GM19324 (cell line): ENCODE data around the gene ILK.

ENCODE experiments used
- ATAC-seq: cut with Tn5 transposase; IDR thresholded peaks from one replicate; pipeline ENCODE4 v1.9.1; 2021; ENCODE audit warnings: mild to moderate bottlenecking, moderate library complexity; ENCODE audit not compliant: unreplicated experiment, low FRiP score

The ILK gene

DNA sequence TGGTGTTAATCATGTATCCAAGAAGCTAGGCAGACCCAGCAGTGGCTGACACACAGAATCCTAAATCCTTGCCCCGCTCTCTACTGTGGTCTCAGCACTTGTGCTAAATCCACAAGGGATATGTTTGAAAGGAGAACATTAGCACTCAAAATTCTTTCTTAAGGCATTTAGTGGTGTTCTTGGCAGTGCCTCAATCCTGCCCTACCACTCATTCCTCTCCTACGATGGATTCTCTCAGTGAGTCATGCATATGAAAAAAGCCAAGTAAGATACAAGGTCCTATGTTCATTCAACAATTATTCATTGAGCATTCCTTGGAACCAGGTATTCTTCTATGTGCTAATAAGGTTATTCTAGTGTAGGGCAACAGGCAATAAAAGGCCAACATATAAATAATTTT, 31.4 kb upstream of the ILK start:
- no peak for ATAC-seq

DNA sequence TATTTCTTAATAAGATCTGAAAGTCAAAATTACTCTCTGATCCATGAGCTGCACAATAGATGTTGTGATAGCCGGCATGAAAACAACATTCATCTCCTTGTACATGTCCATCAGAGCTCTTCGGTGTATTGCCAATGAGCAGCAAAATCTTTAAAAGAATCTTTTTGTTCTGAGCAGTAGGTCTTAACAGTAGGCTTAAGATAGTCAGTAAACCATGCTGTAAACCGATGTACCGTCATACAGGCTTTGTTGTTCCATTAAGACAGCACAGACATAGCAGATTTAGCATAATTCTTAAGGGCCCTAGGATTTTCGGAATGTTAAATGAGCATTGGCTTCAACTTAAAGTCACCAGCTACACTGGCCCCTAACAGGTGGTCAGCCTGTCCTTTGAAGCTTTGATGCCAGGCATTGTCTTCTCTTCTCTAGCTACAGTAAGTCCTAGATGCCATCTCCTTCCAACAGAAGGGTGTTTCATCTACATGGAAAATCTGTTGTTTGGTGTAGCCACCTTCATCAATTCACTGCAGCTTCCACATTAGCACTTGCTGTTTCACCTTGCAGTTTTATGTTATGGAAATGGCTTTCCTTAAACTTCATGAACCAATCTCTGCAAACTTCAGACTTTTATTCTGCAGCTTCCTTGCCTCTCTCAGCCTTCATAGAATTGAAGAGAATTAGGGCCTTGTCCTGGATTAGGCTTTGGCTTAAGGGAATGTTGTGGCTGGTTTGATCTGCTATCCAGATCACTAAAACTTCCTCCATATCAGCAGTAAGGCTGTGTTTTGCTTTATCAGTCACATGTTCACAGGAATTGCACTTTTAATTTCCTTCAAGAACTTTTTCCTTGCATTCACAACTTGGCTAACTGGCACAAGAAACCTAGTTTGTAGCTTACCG, 28.5 kb upstream of the ILK start:
- ATAC-seq: no peak

DNA sequence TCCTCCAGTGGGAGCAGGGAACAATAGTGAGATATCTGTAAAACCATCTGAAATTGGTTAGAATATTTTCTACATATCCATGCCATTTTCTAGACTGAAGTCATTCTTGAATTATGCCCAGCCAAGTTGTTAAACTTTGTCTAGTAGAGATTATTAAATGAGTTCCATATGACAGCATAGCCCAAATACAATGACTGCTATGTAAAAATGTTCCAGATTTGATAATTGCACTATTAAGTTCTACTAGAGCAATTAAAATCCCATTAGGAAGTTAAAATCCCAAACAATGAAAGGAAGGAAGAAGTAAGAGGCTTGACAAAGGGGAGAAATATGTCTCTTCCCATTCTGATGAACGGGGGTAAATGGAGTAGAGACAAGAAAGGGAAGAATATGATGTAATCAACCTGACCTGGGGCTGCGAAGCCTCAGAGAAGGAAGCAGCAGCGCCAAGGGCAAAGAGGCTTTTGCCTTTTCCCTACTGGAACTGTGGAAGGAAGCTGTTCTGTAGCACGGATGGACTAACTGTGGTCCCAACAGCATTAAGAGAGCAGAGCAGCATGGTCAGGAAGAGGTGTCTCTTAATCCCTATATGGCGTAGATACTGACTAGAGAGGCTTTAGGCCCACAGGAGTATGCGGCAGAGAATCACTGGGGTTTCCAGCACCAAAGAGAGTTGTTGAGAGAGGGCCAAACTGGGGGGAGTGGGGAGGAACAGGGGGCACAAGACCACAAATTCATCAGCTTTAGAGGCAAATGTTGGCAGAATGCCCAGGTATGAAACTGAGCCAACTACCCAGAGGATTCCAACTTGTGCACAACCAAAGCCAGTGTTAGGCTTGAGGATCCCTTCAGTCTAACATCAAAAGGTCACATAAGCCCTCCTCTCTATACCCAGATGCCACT, 26.9 kb upstream of the ILK start:
- no peak for ATAC-seq

DNA sequence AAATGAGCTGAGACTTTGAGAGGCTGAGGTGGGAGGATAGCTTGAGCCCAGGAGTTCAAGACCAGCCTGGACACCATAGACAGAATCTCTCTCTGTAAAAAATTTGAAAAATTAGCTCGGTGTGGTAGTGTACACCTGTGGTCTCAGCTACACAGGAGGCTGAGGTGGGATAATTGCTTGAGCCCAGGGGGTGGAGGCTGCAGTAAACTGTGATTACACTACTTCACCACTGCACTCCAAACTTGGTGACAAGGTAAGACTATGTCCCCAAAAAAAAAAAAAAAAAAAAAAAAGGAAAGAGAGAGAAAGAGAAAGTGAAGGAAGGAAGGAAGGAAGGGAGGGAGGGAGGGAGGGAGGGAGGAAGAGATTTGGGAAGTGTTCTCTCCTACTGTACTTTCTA, 25.4 kb upstream of the ILK start:
- no peak for ATAC-seq

DNA sequence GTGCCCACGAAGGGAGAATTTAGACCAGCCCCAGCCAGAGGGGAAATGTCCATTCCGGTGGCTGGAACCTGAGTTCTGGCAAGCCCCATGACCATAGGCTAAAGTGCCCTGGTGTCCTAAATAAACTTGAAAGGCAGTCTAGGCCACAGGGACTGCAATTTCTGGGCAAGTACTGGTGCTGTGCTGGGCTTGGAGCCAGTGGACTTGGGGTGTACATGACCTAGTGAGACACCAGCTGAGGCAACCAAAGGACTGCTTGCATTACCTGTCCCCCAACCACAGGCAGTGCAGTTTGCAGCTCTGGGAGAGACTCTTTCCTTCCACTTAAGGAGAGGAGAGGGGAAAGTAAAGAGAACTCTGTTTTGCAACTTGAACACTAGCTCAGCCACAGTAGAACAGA, 23.9 kb upstream of the ILK start:
- ATAC-seq: no peak

DNA sequence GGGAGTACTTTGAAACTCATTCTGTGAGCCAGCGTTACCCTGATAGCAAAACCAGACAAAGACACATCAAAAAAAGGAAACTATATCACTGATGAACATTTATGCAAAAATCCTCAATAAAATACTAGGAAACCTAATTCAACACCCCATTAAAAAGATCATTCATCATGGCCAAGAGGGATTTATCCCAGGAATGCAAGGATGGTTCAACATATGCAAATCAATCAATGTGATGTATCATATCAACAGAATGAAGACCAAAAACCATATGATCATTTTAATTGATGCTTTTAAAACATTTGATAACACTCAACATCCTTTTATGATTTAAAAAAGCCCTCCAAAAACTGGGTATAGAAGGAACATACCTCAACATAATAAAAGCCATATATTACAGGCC, 20.0 kb upstream of the ILK start:
- no peak for ATAC-seq

DNA sequence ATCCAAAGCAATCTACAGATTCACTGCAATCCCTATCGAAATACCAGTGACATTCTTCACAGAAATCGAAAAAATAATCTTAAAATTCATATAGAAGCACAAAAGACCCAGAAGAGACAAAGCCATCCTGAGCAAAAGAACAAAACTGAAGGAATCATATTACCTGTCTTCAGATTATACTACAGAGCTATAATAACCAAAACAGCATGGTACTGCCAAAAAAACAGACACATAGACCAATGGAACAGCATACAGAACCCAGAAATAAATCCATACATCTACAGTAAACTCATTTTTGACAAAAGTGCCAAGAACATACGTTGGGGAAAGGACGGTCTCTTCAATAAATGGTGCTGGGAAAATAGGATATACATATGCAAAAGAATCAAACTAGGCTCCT, 19.0 kb upstream of the ILK start:
- no peak for ATAC-seq

DNA sequence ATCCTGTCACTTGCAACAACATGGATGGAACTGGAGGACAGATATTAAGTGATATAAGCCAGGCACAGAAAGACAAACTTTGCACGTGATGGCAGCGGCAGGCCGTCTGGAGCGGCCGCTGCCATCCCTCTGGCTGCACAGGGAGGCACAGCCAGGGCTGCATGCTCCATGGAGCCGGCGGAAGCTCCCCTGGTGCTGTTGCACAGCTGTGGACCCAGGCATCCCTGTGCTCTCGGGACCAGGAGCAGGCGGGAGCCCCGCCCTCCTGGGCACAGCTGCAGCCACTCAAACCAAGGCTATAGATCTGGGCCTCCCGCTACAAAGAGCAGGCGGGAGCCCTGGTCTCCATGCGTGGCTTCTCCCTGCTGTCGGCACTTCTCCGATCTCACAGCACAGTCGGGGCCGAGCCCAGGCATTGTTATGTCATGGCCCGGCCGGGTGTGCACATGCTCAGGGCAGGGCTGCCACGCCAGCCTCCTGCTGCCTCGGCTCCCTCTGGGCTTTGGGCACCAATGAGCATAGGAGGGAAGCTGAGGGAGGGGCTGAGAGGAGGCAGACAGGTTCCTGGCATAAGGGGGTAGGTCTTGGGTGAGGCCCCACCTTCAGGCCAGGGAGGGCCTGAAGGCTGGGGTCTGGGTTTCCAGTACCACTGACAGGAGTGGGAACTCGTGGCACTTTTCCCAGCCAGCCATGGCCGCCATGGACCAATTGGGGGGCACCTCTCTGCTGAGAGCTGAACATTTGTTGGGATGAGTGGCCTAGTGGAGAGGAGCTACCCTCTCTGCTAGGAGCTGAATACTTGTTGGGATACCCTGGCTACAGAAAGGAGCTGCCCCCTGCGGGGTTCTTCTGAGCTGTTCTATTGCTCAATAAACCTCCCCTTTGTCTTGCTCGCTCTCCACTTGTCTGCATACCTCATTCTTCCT, 16.9 kb upstream of the ILK start:
- no peak for ATAC-seq

DNA sequence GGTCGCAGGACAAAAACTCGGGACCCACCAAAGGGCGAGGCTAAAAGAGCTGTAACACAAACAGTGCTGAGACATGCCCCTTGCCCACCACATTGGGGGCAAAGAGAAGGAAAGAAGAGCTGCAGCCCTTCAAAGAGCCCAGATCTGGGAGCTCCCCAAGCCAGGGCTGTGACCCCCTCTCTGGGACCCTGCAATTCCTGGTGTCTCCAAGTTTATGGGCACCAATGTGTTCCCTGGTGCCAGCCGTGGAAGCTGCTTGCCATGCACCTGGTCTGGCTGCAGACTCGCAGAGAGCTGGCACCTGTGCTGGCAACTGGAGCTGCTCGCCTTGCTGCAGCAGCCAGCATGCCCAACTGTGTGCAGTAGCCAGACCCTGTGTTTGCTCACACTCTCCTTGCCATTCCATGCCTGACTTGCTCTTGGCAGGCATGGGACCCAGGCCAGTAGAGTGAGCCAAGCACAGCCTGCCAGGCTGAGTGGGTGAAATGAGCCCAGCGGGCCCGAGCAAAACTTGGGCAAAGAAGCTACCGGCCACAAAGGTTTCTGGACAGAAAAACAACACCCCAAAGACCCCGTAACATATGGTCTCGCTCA, 16.1 kb upstream of the ILK start:
- ATAC-seq: no peak

DNA sequence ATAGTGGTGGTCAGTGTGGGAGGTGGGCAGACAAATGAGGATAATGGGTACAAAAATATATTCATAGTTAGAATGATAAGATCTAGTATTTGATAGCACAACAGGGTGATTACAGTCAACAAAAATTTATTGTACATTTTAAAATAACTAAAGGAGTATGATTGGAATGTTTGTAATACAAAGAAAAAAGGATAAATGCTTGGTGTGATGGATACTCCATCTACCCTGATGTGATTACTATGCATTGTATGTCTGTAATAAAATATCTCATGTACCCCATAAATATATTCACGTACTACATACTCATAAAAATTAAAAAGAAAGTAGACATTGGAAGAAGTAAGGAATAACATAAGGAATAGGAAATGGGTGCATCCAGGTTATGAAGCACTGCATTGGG, 15.6 kb upstream of the ILK start:
- no peak for ATAC-seq

DNA sequence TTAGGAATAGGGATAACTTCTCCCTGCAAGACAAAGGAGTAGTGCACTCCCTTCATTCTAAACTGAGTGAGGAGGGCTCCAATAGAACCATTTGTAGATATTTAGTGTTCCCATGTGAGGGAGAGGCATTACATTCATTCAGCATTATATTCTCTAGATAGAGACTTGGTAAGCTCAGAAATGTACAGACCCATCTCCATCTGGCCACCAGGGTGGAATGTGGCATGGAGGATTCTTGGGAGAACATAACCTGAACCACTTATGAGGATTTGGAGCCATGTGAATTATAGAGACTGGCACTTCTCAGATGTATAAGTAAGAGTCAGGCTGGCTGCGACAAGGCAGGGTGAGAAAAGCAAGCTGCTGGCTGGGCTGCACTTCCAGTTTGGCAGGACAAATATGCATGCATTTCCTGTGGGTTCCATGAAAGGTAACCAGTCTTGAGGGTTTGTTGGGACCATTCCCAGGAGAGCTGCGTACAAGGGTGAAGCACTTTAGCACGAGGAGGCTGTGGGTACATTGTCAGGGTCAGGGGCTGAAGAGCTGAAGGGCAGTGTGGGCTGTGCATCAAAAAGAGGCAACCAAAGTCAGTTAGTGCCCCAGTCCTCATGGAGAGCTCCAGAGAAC, 9.3 kb upstream of the ILK start:
- ATAC-seq: no peak

DNA sequence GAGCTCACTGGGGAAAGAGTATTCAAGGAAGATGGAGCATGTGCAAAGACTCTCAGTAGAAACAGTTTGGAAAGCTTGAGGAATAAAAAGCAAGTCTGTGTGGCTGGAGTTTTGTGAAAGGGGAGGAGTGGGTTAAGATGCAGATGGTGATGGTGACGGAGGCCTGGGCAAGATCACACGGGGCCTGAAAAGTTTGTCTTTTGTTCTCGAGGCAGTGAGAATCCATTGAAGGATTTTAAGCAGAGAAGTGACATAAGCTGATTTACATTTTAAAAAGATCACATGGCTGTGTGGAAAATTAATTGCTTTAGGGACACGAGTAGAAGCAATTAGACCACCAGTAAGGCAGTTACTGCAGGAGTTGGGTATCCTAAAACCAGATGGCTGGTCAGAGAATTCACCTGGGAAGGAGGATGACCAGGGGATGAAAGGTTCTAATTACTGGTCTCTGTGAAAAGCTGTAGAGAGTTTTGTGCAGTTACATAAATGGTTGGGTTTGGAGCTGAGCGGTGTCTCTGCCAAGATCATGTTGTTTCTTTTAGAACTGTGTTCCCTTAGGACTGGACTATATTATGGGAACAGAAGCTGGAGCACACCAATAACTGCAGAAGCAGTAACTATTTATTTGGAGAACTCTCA, 7.2 kb upstream of the ILK start:
- no peak for ATAC-seq

DNA sequence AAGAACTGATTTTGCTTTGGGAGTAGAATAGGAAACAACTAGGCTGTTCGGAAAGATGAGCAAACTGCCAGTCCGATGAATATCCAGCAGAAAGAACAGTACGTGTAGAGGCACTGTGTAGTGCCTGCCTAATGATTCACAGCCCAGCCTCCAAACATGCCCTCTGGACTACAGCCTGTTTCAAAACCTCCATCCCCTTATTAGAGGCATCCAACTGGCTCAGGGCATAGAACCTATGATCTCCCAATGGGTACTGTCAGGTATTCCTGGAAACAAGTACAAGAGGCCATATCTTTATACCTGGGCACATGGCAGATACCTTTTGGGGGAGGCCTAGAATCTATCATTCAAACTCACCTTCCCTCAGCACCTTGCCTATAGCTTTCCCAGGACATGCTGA, 5.0 kb upstream of the ILK start:
- no peak for ATAC-seq

DNA sequence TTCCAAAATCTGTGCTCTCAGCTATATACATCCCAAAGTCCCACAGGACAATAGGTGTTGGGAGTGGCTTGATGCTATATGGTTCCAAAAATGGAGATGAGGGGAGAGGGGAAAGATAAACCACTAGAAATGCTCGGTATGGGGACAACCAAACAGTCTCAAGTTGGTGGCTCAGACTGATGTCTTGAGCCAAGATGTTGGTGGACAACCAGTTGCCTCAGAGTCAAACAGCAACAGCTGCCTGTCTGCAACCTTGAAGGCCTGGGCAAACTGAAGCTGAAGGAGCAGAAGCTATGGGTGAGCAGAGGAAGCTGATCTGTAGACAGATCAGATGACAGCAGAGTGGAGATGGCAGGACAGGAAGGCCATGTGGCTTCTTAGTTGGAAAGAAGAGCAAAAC, 4.1 kb upstream of the ILK start:
- ATAC-seq: no peak

DNA sequence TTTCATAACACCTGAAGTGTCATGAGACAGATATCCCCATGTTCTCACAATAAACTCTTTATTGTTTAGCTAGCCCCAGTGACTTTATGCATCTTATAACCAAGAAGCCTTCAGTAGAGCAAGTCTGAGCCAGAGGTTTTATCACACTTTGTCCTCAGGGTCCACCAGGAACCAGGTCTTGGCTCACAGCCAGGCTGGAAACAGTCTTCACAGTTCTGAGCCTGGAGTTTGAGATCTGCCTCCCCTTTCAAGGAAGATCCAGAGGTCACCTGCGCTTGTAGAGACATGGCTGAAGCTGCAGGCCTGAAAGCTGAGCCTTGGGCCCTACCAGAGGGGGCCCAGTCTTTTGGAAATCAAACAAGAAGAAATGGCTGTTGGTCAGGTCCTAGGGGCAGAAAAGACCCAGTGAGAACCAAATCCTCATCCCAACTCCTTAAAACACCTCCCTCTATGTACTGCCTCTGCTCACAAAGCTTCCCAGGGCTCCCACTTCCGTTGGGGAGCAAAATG, 3.6 kb upstream of the ILK start:
- ATAC-seq: no peak

DNA sequence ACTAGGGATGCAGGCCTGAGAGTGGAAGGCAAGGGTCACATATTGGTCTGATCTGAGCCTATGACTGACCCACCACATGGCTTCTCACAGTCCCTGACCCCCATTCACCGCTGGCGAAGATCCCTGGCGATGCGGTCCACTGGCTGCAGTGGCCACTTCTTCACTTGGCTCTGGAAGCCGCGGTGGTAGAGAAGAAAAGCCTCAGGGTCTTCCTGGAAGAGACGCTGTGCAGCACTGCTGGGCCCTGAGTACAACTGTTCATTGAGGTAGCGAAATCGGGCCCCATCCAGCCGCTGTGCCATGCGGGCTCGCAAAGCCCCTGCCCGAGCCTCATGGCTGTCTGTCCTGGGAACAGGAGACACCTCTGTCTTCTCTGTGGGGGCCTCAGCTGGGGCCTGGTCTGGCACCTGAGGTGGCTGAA, 2.5 kb upstream of the ILK start:
- ATAC-seq: no peak

DNA sequence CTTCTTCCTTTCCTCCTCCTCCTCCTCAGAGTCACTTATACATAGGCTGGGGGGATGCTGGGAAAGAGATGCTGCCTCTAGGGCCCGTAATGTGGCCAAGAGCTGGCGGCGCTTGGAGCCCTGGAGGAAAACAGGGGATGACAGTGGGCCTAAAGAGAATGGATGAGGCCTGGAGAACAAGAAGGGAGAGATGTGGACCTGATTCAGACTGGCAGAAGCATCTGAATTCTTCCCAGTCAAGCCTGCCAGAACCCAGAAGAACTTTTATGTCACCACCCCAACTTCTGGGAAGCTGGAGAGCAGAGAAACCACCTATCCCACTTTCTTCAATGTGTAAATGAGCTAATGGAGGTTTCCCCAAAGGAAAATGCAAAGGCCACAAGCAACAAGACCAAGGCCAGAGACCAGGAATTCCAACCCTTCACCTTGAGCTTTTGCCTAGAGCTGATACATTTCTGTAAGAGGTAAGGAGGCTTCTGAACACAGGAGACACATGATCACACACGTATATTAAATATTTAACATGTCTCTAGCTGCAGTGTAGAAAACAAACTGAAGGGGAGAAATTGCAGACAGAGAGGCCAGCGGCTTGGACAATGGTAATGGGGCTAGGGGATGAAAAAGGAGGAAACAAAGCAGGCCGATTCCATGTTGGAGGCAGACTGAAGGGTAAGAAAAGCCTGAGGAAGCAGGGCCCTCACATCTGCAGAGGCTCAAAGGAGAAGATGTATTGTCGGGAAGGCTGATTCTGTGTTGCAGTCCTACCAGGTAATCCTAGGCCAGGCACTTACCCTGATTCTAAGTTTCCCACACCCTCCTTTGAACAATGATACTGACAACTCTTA, 1.3 kb upstream of the ILK start:
- no peak for ATAC-seq

DNA sequence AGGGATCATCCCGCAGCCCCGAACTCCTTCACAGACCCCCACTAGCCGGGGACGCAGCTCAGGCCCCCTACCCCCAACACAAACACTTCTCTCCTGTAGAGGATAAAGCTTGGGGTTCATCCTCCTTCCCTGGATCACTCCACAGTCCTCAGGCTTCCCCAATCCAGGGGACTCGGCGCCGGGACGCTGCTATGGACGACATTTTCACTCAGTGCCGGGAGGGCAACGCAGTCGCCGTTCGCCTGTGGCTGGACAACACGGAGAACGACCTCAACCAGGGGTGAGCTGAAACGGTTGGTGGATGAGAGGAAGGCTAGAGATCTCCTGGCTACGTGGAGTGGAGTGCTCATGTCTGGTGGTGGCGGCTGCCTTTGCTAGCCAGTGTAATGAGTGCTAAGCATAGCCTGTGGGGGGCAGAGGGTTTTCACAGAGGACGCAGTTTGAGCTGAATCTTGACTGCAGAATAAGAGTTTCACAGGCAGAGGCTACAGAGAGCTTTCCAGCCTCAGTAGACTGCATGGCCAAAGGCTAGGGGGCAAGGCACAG, 580 bp downstream of the ILK start:
- peak; percentile 19 for ATAC-seq
